ENCODE measurements around the gene FGF19. TPM values are rescaled to one million over a fixed set of nuclear protein-coding genes. Genes with fewer than 3 reads are reported as not detected.

The FGF19 gene
- total RNA-seq, 1 experiment from 2014 or later, result 7.4 TPM

GRCh38 chr11:69726481-69726880, 22.7 kb upstream of the FGF19 start:
- peaks cover 23% of the 10 kb centered on the region for H3K27me3 Mint-ChIP-seq (ENCODE audit: low read depth)
- Histone ChIP-seq H3K9ac (ENCODE audit: extremely low read depth, insufficient read length, low read length) (no peak overlapping the region), H3K4me1 (ENCODE audit: insufficient read depth, low read length) (no peaks in the 10 kb centered on the region), H3K18ac (ENCODE audit: insufficient read length, low read depth, low read length) (no peak overlapping the region), H3K4me2 (ENCODE audit: insufficient read depth, insufficient read length, low read length) (no peak overlapping the region), H3K27ac (ENCODE audit: insufficient read length, low read depth, low read length) (no peak overlapping the region), H2BK5ac (ENCODE audit: insufficient read length, low read length) (no peak overlapping the region), H3T11ph (ENCODE audit: low read length) (no peak overlapping the region), H2AFZ (ENCODE audit: low read length) (no peak overlapping the region), H2BK20ac (ENCODE audit: low read depth, low read length, poor library complexity, severe bottlenecking) (no peak overlapping the region), H3K23ac (ENCODE audit: insufficient read length, low read depth, low read length) (no peak overlapping the region), H2BK120ac (ENCODE audit: low read depth, low read length, poor library complexity, severe bottlenecking) (no peak overlapping the region), H3K23me2 (ENCODE audit: insufficient read length, low read depth, low read length, poor library complexity, severe bottlenecking) (no peaks in the 10 kb centered on the region), H3K4ac (ENCODE audit: low read depth, low read length) (no peak overlapping the region), H2AK5ac (ENCODE audit: insufficient read length, low read length) (no peak overlapping the region), H3K79me1 (ENCODE audit: insufficient read depth, low read depth, low read length, poor library complexity, severe bottlenecking) (no peaks in the 10 kb centered on the region), H4K20me1 (ENCODE audit: control insufficient read depth, insufficient read depth, insufficient read length) (no peaks in the 10 kb centered on the region), H2BK15ac (ENCODE audit: low read depth, low read length) (no peak overlapping the region), H3K27me3 (ENCODE audit: insufficient read depth, low read length) (no peaks in the 10 kb centered on the region), H4K91ac (ENCODE audit: insufficient read length, low read depth, low read length) (no peak overlapping the region), H3K9me3 (ENCODE audit: control insufficient read depth, low read depth, low read length) (no peaks in the 10 kb centered on the region), H3K79me2 (ENCODE audit: insufficient read depth, low read length) (no peaks in the 10 kb centered on the region), H4K8ac (replicated peaks; ENCODE audit: insufficient read length, low read depth, low read length) (no peak overlapping the region), H3K56ac (ENCODE audit: insufficient read length, low read depth, low read length) (no peak overlapping the region), H3K14ac (ENCODE audit: insufficient read depth, low read length) (0 out of 2 replicates have a peak overlapping the region, but pooled peaks have one; percentile 3), H2BK12ac (ENCODE audit: insufficient read length, low read depth, low read length) (no peak overlapping the region), H4K5ac (ENCODE audit: insufficient read length, low read depth, low read length) (no peak overlapping the region)
- no peaks in the 10 kb centered on the region; a peak in 2 of 4 replicates for H3K4me1 Mint-ChIP-seq
- WGBS (ENCODE audit: extremely low coverage, insufficient read length, low lambda C conversion rate), result no CpG with 5 or more reads among the region's 18 CpGs
- no peak overlapping the region for H3K4me3 Mint-ChIP-seq
- no peak for TF ChIP-seq CTCF (conservative IDR thresholded peaks at IDR 0.05)
- no peak overlapping the region for H3K27ac Mint-ChIP-seq
- H3K36me3 Mint-ChIP-seq (ENCODE audit: insufficient read depth in 1 of 3, low read depth in 3 of 3), result no peaks in the 10 kb centered on the region
- H3K9me3 Mint-ChIP-seq, result no peaks in the 10 kb centered on the region
- no peak for DNase-seq
